ENCODE results near the gene ARID3A.

ARID3A gene

DNA sequence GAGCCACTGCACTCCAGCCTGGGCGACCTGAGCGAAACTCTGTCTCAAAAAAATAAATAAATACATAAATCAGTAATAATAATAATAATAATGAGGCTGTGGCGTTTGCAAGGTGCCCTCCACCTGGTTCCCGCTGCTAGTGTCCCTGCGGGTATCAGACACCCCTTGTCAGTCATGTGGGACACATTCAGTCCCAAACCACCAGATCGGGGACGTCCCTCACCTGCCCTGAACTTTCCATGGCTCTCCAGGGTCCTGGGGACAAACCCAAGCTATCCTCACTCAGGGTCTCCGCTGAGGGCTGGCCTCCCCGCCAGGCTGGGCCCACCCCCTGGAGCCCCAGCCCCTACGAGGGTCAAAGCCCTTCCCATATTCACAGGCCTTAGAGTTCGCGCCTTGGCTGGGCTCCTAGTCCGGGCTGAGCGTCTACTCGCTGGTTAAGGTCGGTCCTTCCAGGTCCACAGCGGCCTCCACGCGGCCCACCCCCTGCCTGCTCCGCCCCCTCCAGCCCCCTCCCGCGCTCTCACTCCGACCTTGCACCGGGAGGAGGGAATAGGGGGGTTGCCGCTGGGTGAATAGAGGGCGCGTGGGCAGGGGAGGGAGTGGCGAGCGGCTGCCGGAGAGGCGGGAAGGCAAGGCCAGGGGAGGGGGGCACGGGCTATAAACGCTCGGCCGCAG, 9.1 kb upstream of the ARID3A start:
- no peaks in the 10 kb centered on the region for H3K36me3 Mint-ChIP-seq (ENCODE audit: low read depth)
- H3K4me3 Mint-ChIP-seq: peak overlapping the region; percentile 7
- peaks cover 3% of the 10 kb centered on the region for H3K27me3 Mint-ChIP-seq
- no peaks in the 10 kb centered on the region for H3K9me3 Mint-ChIP-seq
- H3K27ac Mint-ChIP-seq: no peak overlapping the region
- H3K4me1 Mint-ChIP-seq (ENCODE audit: low read depth): peaks cover 16% of the 10 kb centered on the region

DNA sequence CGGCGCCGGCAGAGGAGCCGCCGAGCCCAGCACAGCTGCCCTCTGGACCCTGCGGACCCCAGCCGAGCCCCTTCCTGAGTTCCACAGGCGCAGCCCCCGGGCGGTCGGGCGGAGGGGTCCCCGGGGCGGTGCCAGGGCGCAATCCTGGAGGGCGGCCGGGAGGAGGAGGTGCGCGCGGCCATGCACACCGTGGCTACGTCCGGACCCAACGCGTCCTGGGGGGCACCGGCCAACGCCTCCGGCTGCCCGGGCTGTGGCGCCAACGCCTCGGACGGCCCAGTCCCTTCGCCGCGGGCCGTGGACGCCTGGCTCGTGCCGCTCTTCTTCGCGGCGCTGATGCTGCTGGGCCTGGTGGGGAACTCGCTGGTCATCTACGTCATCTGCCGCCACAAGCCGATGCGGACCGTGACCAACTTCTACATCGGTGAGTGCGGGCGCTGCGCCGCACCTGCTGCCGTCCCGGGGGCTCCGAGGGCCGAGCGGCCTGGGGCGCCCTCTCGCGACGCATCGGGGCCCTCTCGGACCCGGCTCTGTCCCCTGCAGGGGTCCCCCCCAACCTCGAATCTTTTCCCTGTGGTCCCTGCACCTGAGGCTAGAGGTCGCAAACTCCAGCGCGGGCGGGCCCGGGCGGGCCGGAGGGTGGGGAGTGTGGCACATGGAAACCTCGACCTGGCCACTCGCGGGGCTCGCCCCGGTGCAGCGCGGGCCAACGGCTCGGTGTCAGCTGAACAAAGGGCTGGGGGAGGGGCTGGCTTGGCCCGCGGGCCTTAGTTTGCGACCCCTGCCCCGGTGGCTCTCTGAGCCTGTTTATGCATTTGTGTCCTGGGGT, 8.3 kb upstream of the ARID3A start, which contains the start of gene KISS1R:
TSS of gene KISS1R (plus strand) at position 11 of the 829 bp plus-strand sequence. CDS start at position 181, 170 bp downstream.
- H3K27ac Mint-ChIP-seq: no peak within 1 kb of the TSS
- H3K4me1 Mint-ChIP-seq (ENCODE audit: low read depth): peaks cover 18% of the 10 kb centered on the region
- peaks cover 3% of the 10 kb centered on the region for H3K27me3 Mint-ChIP-seq
- H3K4me3 Mint-ChIP-seq: peak within 1 kb of the TSS; percentile 49
- H3K9me3 Mint-ChIP-seq: no peaks in the 10 kb centered on the region
- no peaks in the 10 kb centered on the region for H3K36me3 Mint-ChIP-seq (ENCODE audit: low read depth)

DNA sequence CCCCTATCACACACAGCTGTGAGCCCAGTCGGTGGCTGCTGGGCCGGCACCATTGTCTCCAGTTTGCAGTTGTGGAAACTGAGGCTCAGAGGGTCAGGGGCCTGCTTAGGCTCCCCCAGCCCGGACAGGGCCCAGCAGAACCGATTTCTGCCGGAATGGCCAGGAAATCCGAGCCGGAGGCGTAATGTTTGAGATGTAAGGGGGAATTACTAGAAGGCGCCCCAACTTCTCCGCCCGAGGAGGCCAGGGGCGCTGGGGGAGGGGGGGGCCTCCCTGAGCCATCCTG, 7.7 kb upstream of the ARID3A start:
- no peaks in the 10 kb centered on the region for H3K9me3 Mint-ChIP-seq
- H3K4me3 Mint-ChIP-seq: peak overlapping the region; percentile 49
- H3K27ac Mint-ChIP-seq: no peak overlapping the region
- peaks cover 18% of the 10 kb centered on the region for H3K4me1 Mint-ChIP-seq (ENCODE audit: low read depth)
- no peaks in the 10 kb centered on the region for H3K36me3 Mint-ChIP-seq (ENCODE audit: low read depth)
- peaks cover 3% of the 10 kb centered on the region for H3K27me3 Mint-ChIP-seq

DNA sequence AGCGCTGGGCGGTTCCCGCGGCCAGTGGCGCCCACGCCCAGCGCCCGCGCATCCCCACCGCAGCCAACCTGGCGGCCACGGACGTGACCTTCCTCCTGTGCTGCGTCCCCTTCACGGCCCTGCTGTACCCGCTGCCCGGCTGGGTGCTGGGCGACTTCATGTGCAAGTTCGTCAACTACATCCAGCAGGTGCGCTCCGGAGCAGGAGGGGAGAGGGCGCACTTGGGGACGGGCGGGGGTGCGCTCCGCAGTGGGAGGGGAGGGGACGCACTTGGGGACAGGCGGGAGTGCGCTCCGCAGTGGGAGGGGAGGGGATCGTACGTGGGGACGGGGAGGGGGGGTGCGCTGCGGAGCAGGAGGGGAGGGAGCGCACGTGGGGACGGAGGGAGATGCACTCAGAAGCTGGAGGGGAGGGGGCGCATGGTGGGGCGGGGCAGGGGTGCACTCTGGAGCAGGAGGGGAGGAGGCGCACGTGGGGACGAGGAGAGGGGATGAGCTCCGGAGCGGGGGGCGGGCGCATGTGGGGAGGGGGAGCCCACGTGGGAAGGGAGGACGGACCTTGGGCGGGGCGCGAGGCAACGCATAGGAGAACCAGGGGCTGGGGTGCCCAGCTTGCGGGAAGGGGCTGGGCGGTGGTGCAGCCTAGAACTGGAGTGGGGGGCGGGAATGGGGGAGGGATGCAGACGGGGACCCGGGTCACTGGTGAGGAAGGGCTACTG, 7.2 kb upstream of the ARID3A start:
- peaks cover 18% of the 10 kb centered on the region for H3K4me1 Mint-ChIP-seq (ENCODE audit: low read depth)
- no peaks in the 10 kb centered on the region for H3K9me3 Mint-ChIP-seq
- no peak overlapping the region for H3K4me3 Mint-ChIP-seq
- H3K27ac Mint-ChIP-seq: no peak overlapping the region
- H3K36me3 Mint-ChIP-seq (ENCODE audit: low read depth): no peaks in the 10 kb centered on the region
- H3K27me3 Mint-ChIP-seq: peaks cover 3% of the 10 kb centered on the region

DNA sequence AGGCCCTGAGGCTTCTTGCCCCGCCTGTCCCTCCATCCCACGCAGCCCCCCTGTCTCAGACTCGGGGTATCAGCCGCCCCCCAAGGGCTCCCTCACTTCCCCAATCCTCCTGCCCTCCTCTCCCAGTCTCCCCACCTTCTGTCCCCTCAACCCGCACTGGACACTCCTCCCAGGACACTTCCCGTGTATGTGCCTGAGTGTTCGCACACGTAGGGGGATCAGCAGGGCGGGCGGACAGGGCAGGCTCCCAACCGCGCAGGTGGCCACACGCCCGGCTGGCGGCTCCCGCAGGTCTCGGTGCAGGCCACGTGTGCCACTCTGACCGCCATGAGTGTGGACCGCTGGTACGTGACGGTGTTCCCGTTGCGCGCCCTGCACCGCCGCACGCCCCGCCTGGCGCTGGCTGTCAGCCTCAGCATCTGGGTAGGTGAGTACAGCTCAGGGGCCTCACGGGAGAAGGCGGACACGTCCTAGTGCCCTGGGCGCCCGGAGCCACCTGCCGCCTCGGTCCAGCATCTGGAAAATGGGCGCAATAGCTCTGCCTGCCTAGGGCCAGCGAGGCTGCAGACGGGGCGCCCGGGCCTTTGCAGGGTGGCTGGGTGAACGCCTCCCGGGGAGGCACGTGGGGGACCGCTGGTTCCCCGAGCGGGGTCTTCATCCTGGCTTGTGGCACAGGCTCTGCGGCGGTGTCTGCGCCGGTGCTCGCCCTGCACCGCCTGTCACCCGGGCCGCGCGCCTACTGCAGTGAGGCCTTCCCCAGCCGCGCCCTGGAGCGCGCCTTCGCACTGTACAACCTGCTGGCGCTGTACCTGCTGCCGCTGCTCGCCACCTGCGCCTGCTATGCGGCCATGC, 6.4 kb upstream of the ARID3A start:
- H3K9me3 Mint-ChIP-seq: no peaks in the 10 kb centered on the region
- peaks cover 3% of the 10 kb centered on the region for H3K27me3 Mint-ChIP-seq
- no peaks in the 10 kb centered on the region for H3K36me3 Mint-ChIP-seq (ENCODE audit: low read depth)
- H3K27ac Mint-ChIP-seq: no peak overlapping the region
- peaks cover 18% of the 10 kb centered on the region for H3K4me1 Mint-ChIP-seq (ENCODE audit: low read depth)
- peak overlapping the region; percentile 55 for H3K4me3 Mint-ChIP-seq

DNA sequence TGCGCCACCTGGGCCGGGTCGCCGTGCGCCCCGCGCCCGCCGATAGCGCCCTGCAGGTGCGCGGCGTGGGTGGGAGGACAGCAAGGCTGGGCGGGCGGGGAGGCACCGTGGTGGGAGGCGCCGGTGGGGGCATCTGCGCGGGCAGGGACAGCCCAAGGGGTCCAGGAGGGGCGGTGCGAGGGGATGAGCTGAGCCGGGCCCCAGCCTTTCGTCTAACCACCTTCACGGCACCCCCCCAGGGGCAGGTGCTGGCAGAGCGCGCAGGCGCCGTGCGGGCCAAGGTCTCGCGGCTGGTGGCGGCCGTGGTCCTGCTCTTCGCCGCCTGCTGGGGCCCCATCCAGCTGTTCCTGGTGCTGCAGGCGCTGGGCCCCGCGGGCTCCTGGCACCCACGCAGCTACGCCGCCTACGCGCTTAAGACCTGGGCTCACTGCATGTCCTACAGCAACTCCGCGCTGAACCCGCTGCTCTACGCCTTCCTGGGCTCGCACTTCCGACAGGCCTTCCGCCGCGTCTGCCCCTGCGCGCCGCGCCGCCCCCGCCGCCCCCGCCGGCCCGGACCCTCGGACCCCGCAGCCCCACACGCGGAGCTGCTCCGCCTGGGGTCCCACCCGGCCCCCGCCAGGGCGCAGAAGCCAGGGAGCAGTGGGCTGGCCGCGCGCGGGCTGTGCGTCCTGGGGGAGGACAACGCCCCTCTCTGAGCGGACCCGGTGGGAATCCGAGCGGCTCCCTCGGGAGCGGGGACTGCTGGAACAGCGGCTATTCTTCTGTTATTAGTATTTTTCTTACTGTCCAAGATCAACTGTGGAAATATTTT, 5.6 kb upstream of the ARID3A start:
- Mint-ChIP-seq H3K27me3 (peaks cover 3% of the 10 kb centered on the region), H3K27ac (peak overlapping the region; percentile 74), H3K4me3 (peak overlapping the region; percentile 80), H3K9me3 (no peaks in the 10 kb centered on the region), H3K4me1 (ENCODE audit: low read depth) (peaks cover 18% of the 10 kb centered on the region), H3K36me3 (ENCODE audit: low read depth) (no peaks in the 10 kb centered on the region)

DNA sequence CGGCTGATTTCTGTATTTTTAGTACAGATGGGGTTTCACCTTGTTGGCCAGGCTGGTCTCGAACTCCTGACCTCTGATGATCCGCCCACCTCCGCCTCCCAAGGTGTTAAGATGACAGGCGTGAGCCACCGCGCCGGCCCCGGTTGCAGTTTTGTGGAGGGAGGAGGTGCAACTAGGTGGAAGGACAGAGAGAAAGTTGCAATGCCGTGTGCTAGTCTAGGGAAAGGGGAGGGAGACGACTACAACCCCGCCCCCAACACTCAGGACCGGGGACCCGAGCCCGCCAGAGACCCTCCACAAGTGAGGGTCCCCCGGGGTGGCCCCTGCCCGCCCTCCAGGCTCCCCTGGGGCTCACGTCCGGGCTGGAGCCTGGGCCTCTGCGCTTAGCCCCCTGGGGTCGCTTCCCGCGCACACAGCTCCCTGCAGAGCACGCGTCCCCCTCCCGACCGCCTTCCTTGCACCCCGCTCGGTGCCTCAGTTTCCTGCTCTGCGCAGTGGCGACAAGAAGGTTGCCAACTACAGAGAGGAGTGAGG, 1.2 kb upstream of the ARID3A start:
- no peaks in the 10 kb centered on the region for H3K27me3 Mint-ChIP-seq
- no peaks in the 10 kb centered on the region for H3K36me3 Mint-ChIP-seq (ENCODE audit: low read depth)
- peak overlapping the region; percentile 78 for H3K4me3 Mint-ChIP-seq
- H3K9me3 Mint-ChIP-seq: no peaks in the 10 kb centered on the region
- peaks cover 15% of the 10 kb centered on the region for H3K4me1 Mint-ChIP-seq (ENCODE audit: low read depth)
- peak overlapping the region; percentile 16 for H3K27ac Mint-ChIP-seq

DNA sequence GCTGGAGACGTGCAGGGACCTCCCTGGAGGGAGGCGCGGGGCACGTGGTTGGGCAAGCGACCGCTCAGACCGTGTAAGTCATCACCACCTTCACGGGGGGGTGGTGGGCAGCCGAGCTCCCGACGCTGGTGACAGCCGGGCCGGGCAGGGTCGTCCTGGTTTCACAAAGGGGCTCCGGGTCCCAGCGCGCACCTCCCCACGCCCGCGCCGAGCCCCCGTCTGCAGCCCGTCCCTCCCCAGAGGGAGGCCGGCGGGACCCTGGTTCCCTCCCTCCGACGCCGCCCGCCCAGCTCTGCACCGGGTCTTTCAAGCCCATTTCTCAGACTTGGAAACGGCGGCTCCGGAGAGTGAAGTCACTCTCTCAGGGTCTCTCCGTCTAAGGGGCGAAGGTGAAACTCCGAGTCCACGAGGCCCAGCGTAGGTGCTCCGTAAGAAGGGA, 729 bp upstream of the ARID3A start:
- Mint-ChIP-seq H3K4me3 (peak overlapping the region; percentile 78), H3K27ac (peak overlapping the region; percentile 16), H3K36me3 (ENCODE audit: low read depth) (no peaks in the 10 kb centered on the region), H3K9me3 (no peaks in the 10 kb centered on the region), H3K27me3 (no peaks in the 10 kb centered on the region), H3K4me1 (ENCODE audit: low read depth) (peaks cover 15% of the 10 kb centered on the region)

DNA sequence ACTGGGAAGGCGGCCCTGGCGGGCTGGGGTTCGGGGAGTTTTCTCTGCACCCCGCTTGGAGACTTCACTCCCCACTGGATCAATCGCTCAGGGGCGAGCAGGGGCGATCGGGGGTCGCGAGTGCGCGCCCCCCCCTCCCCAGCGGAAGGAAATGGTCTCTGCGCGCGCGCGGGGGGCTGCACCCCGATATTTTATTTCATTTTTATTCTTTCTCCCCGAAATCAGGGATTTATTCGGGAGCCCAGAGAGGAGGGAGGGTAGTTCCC, 421 bp downstream of the ARID3A start:
- H3K27ac Mint-ChIP-seq: no peak overlapping the region
- H3K9me3 Mint-ChIP-seq: no peaks in the 10 kb centered on the region

DNA sequence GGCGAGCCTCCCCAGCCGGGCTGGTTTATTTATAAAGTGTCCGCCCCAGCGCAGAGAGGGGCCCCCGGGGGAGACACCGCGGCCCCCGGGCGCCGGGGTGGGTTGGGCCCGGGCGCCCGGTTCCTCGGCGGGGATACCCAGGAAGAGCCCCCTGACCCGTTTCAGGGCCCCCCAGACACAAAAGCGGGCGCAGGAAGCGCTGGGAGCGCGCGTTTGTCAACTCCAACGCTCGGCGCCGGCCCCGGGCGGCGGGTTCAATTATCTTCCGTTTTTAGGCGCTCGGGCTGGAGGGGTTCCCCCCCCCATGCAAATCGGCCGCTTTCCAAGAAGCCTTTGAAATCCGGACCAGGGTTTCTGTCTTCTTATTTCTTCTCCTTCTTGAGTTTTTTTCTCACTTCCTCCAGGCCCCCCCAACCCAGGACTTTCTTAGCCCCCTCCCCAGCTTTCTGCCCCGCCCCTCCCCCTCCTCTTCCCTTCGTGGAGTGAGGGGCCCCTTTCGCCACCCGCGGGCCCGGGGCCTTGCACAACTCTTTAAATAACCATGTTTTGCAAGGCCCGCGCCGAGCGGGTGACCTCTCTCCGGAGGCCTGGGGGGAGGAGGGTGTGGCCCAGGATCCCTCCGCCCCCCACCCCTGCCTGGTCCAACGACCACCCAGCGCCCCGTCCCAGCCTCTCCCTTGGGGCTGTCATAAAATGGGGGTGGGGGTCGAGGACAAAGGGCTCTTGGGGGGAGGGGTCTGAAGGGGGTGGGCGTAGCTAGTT, 935 bp downstream of the ARID3A start:
- peaks cover 2% of the 10 kb centered on the region for H3K4me1 Mint-ChIP-seq (ENCODE audit: low read depth)
- H3K36me3 Mint-ChIP-seq (ENCODE audit: low read depth): no peaks in the 10 kb centered on the region
- H3K27me3 Mint-ChIP-seq: no peaks in the 10 kb centered on the region
- peak overlapping the region; percentile 69 for H3K4me3 Mint-ChIP-seq
- H3K27ac Mint-ChIP-seq: no peak overlapping the region
- no peaks in the 10 kb centered on the region for H3K9me3 Mint-ChIP-seq

More for the DNA sequence above, 421 bp downstream of the ARID3A start:
- Mint-ChIP-seq H3K4me1 (ENCODE audit: low read depth) (peaks cover 7% of the 10 kb centered on the region), H3K36me3 (ENCODE audit: low read depth) (no peaks in the 10 kb centered on the region), H3K4me3 (peak overlapping the region; percentile 63), H3K27me3 (no peaks in the 10 kb centered on the region)

DNA sequence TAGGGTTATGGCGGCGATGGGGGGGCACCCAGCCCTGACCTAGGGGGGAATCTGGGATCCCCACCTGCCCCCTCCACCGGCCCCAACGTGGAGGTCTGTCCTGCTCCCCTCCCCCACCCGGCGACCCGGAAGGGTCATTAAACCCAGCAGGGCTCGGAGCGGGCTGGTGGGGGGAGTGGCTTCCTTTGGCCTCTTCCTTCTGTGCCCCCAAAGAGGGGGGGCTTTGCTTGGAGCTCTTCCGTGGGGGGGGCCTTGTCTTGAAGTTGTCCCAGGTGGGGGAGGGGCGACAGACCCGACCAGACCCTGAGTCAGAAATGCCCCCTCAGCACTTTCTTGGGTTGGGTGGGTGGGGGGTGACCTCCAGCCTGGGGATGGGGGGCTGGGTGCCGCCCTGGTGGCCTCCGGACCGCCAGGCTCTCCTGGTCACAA, 1.5 kb downstream of the ARID3A start:
- no peak overlapping the region for H3K4me3 Mint-ChIP-seq
- peaks cover 4% of the 10 kb centered on the region for H3K4me1 Mint-ChIP-seq (ENCODE audit: low read depth)
- H3K36me3 Mint-ChIP-seq (ENCODE audit: low read depth): no peaks in the 10 kb centered on the region
- no peak overlapping the region for H3K27ac Mint-ChIP-seq
- no peaks in the 10 kb centered on the region for H3K9me3 Mint-ChIP-seq
- no peaks in the 10 kb centered on the region for H3K27me3 Mint-ChIP-seq

DNA sequence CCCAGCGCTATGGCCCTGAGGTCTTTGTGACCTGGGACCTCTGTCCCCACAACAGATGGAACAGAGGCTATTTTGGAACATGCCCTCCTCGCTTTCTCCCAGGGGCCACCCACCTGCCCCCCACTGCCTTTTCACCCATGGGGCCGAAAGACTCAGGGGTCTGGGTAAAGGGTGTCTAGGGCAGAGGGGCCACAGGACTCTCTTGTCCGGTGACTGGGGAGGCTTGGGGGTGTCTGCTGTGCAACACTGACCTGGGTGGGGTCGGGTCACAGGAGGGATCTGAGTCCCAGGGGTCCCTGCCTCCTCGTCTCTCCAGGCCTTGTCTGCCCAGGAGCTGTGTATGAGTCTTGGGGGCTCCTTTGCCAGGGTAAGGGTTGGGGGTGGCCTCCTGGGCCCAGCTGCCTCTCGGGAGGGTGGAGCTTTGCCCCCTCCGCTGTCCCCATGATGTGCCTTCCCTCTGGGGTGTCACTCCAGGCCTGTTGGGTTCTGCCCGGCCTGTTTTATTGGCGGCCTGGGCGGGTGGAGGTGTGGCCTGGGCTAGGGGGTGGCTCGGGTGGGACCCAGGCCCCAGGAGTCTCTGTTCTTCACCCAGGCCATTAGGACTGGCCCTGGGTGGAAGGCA, 2.1 kb downstream of the ARID3A start:
- Mint-ChIP-seq H3K36me3 (ENCODE audit: low read depth) (no peaks in the 10 kb centered on the region), H3K4me3 (no peak overlapping the region), H3K9me3 (no peaks in the 10 kb centered on the region), H3K4me1 (ENCODE audit: low read depth) (peaks cover 7% of the 10 kb centered on the region), H3K27ac (no peak overlapping the region), H3K27me3 (no peaks in the 10 kb centered on the region)

Measured in stimulated activated naive CD8-positive, alpha-beta T cell treated with anti-CD3 and anti-CD28 coated beads, Interleukin-15, Interleukin-2, amounts not matched to agents 100 ng/mL and 50 ng/mL, for 24 hours (primary cell).